ENCODE measurements around the gene NME8.

DNA sequence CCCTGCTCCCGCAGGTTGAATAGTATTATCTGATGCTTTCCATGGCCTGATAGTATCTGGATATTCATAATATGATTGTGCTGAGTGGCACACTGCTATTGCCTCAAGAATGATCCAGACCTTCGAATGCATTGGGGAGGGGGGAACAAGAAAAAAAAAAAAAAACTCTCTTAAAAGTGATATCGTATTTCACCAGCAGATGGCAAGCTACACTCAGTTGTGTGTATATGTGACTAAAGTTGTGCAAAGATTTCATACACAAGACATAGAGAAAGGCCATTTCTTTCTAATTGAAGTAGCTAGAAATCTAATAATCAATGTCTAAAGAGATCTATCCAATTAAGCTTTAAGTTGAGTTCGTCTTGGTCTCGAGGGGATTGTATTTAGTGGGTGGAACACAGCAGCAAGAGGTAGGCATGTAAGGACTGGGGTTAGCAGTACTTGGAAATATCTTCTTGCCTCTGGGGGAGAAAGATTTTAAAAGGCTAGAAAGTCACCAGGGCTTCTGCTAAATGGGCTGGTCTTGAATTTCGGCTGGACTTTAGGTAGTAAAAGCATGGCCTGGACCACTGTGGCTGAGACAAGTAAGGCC, 52.9 kb downstream of the NME8 start:
- TF ChIP-seq POLR2A (IDR thresholded peaks at IDR 0.05) = no peak
- TF ChIP-seq, protein P1, sequence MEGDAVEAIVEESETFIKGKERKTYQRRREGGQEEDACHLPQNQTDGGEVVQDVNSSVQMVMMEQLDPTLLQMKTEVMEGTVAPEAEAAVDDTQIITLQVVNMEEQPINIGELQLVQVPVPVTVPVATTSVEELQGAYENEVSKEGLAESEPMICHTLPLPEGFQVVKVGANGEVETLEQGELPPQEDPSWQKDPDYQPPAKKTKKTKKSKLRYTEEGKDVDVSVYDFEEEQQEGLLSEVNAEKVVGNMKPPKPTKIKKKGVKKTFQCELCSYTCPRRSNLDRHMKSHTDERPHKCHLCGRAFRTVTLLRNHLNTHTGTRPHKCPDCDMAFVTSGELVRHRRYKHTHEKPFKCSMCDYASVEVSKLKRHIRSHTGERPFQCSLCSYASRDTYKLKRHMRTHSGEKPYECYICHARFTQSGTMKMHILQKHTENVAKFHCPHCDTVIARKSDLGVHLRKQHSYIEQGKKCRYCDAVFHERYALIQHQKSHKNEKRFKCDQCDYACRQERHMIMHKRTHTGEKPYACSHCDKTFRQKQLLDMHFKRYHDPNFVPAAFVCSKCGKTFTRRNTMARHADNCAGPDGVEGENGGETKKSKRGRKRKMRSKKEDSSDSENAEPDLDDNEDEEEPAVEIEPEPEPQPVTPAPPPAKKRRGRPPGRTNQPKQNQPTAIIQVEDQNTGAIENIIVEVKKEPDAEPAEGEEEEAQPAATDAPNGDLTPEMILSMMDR (IDR thresholded peaks at IDR 0.05) = peak in 5 of 6 experiments; percentile 16 to 40 (median 31)

Data from esophagus squamous epithelium (tissue), 4 donors.